HG03469 (cell line): ENCODE results near the gene S100A14.

Experiments used
- ATAC-seq: cut with Tn5 transposase; IDR thresholded peaks from one replicate; pipeline ENCODE4 v1.9.1; 2021; ENCODE audit warnings: mild to moderate bottlenecking, moderate library complexity, moderate number of reproducible peaks; ENCODE audit not compliant: unreplicated experiment

Gene S100A14

GRCh38 chr1:153566414-153567371, 49.4 kb downstream of the S100A14 start:
- ATAC-seq = no peak

- ATAC-seq = no peak
Measured at GRCh38 chr1:153565529-153566374, 50.4 kb downstream of the S100A14 start, which contains the start of gene S100A2. S100A2 (minus strand) TSS chr1:153565844; CDS start chr1:153563877, 1,967 bp downstream.
